Neural cell (in vitro differentiated cells): Measurements from ENCODE around the gene ANGEL2. TPM values are rescaled to one million over a fixed set of nuclear protein-coding genes. Genes with fewer than 3 reads are reported as not detected.

ENCODE experiments used
- H2AFZ ChIP-seq: fragments of 200-600, 300-800 bp; sonication (generic), shearing (Covaris generic); 2 replicates; pipeline ENCODE4 v1.6.0; 2014; ENCODE audit warnings: low read depth, mild to moderate bottlenecking, antibody characterized with exemption, low read length, moderate library complexity
- H3F3A ChIP-seq: fragments of 200-600 bp; shearing (Covaris generic); 2 replicates; pipeline ENCODE4 v1.6.1; 2016; ENCODE audit warnings: mild to moderate bottlenecking, moderate library complexity, mixed read lengths, antibody characterized with exemption, low read length; ENCODE audit not compliant: insufficient read depth, poor library complexity, severe bottlenecking
- H3K27ac ChIP-seq: fragments of 200-600, 300-800 bp; sonication (generic), shearing (Covaris generic); 2 replicates; pipeline ENCODE4 v1.5.1; 2014; ENCODE audit warnings: mild to moderate bottlenecking, low read length, moderate library complexity
- H3K27me3 ChIP-seq: fragments of 300-800, 200-600 bp; sonication (generic), shearing (Covaris generic); 2 replicates; pipeline ENCODE4 v1.6.0; 2014; ENCODE audit warnings: mild to moderate bottlenecking, low read depth, low read length, moderate library complexity; ENCODE audit not compliant: insufficient read depth
- H3K36me3 ChIP-seq: fragments of 300-800, 200-600 bp; sonication (generic), shearing (Covaris generic); 2 replicates; pipeline ENCODE4 v1.5.1; 2014; ENCODE audit warnings: mild to moderate bottlenecking, antibody characterized with exemption, low read length, moderate library complexity; ENCODE audit not compliant: insufficient read depth
- H3K4me2 ChIP-seq: fragments of 300-800, 200-600 bp; sonication (generic), shearing (Covaris generic); 2 replicates; pipeline ENCODE4 v1.6.0; 2014; ENCODE audit warnings: mild to moderate bottlenecking, low read length
- H3K4me3 ChIP-seq: fragments of 300-800, 200-600 bp; sonication (generic), shearing (Covaris generic); 2 replicates; pipeline ENCODE4 v1.5.1; 2014; ENCODE audit warnings: mild to moderate bottlenecking, low read length, moderate library complexity
- H3K79me2 ChIP-seq: fragments of 200-600 bp; shearing (Covaris generic); replicated peaks from 2 replicates; pipeline ENCODE4 v1.6.0; 2014; ENCODE audit warnings: mild to moderate bottlenecking, low read length, moderate library complexity; ENCODE audit not compliant: insufficient read depth
- H3K9ac ChIP-seq: fragments of 300-800, 200-600 bp; sonication (generic), shearing (Covaris generic); 2 replicates; pipeline ENCODE4 v1.6.1; 2016; ENCODE audit warnings: mild to moderate bottlenecking, low read length, mixed read lengths
- H3K9me2 ChIP-seq: fragments of 200-600 bp; shearing (Covaris generic); 2 replicates; pipeline ENCODE4 v1.6.1; 2016; ENCODE audit warnings: mild to moderate bottlenecking, low read length, mixed read lengths; ENCODE audit not compliant: insufficient read depth
- H3K9me3 ChIP-seq: fragments of 200-600, 300-800 bp; sonication (generic), shearing (Covaris generic); 2 replicates; pipeline ENCODE4 v1.6.1; 2016; ENCODE audit warnings: mild to moderate bottlenecking, mixed run types, low read length, moderate library complexity, mixed read lengths
- H4K20me1 ChIP-seq: fragments of 200-600 bp; shearing (Covaris generic); 2 replicates; pipeline ENCODE4 v1.6.1; 2016; ENCODE audit warnings: mild to moderate bottlenecking, mixed run types; ENCODE audit not compliant: insufficient read depth
- EP300 ChIP-seq: fragments of 450-650 bp; conservative IDR thresholded peaks from 2 replicates; pipeline ENCODE4 v1.6.1; 2014; ENCODE audit warnings: antibody characterized with exemption, mild to moderate bottlenecking, moderate library complexity; ENCODE audit not compliant: poor library complexity, severe bottlenecking
- EZH2 ChIP-seq: fragments of 200-600, 300-800 bp; shearing (Covaris generic), sonication (generic); IDR thresholded peaks from 2 replicates; pipeline ENCODE4 v1.6.1; 2014; ENCODE audit warnings: antibody characterized with exemption, low read length, borderline replicate concordance, mild to moderate bottlenecking; ENCODE audit not compliant: insufficient read depth, poor library complexity, severe bottlenecking
- MXI1 ChIP-seq: fragments of 450-650 bp; conservative IDR thresholded peaks from 2 replicates; pipeline ENCODE4 v1.6.1; 2014; ENCODE audit warnings: antibody characterized with exemption, mild to moderate bottlenecking; ENCODE audit not compliant: poor library complexity, severe bottlenecking
- POLR2AphosphoS5 ChIP-seq: IDR thresholded peaks from 2 replicates; pipeline ENCODE4 v1.6.1; 2012
- RAD21 ChIP-seq: fragments of 450-650 bp; conservative IDR thresholded peaks from 2 replicates; pipeline ENCODE4 v1.6.1; 2014; ENCODE audit warnings: antibody characterized with exemption, mild to moderate bottlenecking, moderate library complexity
- SMC3 ChIP-seq: fragments of 450-650 bp; conservative IDR thresholded peaks from 2 replicates; pipeline ENCODE4 v1.6.1; 2014; ENCODE audit warnings: antibody characterized with exemption, mild to moderate bottlenecking, moderate library complexity; ENCODE audit not compliant: poor library complexity
- TAF1 ChIP-seq: IDR thresholded peaks from 2 replicates; pipeline ENCODE4 v1.6.1; 2012; ENCODE audit warnings: low read depth
- polyA plus RNA-seq: library from polyadenylated mRNA; depleted of rRNA; stranded (reverse); fragments of >200 nt; gene quantifications from 2 replicates; pipeline ENCODE4 v1.2.3, GENCODE V29; 2014
- TF ChIP-seq, protein P1 (sequence below): IDR thresholded peaks from 2 replicates; pipeline ENCODE4 v1.6.1; 2012; ENCODE audit warnings: borderline replicate concordance
- TF ChIP-seq, protein P2 (sequence below): fragments of 450-650 bp; IDR thresholded peaks from 2 replicates; pipeline ENCODE4 v1.5.1; 2014; ENCODE audit warnings: antibody characterized with exemption, mild to moderate bottlenecking, moderate library complexity; ENCODE audit not compliant: poor library complexity, severe bottlenecking

Gene ANGEL2
- polyA plus RNA-seq, 1 donor from 2014 or later = 58.7 TPM

GRCh38 chr1:213051881-213052202 lies 36.2 kb upstream of the ANGEL2 start:
- no peaks in the 10 kb centered on the region for H3K9me2 ChIP-seq
- no peaks in the 10 kb centered on the region for H3K9me3 ChIP-seq
- H3K79me2 ChIP-seq = peaks cover 33% of the 10 kb centered on the region

GRCh38 chr1:213051127-213051880 lies 35.6 kb upstream of the ANGEL2 start, which contains the start of gene RPS6KC1:
RPS6KC1 (plus strand) TSS chr1:213051241; CDS start chr1:213051405, 164 bp downstream.
- Histone ChIP-seq H3K9me2 (no peaks in the 10 kb centered on the region), H3K9me3 (no peaks in the 10 kb centered on the region), H3K4me3 (peak within 1 kb of the TSS; percentile 89), H3K4me2 (peak within 1 kb of the TSS; percentile 72), H3K9ac (peak within 1 kb of the TSS; percentile 77), H3K79me2 (peaks cover 31% of the 10 kb centered on the region), H3K27ac (peak within 1 kb of the TSS; percentile 64), H2AFZ (peak within 1 kb of the TSS; percentile 100), H3K36me3 (no peaks in the 10 kb centered on the region), H3K27me3 (no peaks in the 10 kb centered on the region), H3F3A (no peaks in the 10 kb centered on the region), H4K20me1 (no peaks in the 10 kb centered on the region)
- TF ChIP-seq, protein P1, sequence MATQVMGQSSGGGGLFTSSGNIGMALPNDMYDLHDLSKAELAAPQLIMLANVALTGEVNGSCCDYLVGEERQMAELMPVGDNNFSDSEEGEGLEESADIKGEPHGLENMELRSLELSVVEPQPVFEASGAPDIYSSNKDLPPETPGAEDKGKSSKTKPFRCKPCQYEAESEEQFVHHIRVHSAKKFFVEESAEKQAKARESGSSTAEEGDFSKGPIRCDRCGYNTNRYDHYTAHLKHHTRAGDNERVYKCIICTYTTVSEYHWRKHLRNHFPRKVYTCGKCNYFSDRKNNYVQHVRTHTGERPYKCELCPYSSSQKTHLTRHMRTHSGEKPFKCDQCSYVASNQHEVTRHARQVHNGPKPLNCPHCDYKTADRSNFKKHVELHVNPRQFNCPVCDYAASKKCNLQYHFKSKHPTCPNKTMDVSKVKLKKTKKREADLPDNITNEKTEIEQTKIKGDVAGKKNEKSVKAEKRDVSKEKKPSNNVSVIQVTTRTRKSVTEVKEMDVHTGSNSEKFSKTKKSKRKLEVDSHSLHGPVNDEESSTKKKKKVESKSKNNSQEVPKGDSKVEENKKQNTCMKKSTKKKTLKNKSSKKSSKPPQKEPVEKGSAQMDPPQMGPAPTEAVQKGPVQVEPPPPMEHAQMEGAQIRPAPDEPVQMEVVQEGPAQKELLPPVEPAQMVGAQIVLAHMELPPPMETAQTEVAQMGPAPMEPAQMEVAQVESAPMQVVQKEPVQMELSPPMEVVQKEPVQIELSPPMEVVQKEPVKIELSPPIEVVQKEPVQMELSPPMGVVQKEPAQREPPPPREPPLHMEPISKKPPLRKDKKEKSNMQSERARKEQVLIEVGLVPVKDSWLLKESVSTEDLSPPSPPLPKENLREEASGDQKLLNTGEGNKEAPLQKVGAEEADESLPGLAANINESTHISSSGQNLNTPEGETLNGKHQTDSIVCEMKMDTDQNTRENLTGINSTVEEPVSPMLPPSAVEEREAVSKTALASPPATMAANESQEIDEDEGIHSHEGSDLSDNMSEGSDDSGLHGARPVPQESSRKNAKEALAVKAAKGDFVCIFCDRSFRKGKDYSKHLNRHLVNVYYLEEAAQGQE = peak; percentile 50
- TF ChIP-seq SMC3 (peak; percentile 15), MXI1 (peak; percentile 71), TAF1 (peak; percentile 34), EZH2 (no peak), RAD21 (peak; percentile 20), EP300 (no peak), POLR2AphosphoS5 (peak; percentile 71)
- TF ChIP-seq, protein P2, sequence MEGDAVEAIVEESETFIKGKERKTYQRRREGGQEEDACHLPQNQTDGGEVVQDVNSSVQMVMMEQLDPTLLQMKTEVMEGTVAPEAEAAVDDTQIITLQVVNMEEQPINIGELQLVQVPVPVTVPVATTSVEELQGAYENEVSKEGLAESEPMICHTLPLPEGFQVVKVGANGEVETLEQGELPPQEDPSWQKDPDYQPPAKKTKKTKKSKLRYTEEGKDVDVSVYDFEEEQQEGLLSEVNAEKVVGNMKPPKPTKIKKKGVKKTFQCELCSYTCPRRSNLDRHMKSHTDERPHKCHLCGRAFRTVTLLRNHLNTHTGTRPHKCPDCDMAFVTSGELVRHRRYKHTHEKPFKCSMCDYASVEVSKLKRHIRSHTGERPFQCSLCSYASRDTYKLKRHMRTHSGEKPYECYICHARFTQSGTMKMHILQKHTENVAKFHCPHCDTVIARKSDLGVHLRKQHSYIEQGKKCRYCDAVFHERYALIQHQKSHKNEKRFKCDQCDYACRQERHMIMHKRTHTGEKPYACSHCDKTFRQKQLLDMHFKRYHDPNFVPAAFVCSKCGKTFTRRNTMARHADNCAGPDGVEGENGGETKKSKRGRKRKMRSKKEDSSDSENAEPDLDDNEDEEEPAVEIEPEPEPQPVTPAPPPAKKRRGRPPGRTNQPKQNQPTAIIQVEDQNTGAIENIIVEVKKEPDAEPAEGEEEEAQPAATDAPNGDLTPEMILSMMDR = peak; percentile 45

More at GRCh38 chr1:213051881-213052202, 36.2 kb upstream of the ANGEL2 start:
- Histone ChIP-seq H3K4me2 (peak overlapping the region; percentile 68), H4K20me1 (no peaks in the 10 kb centered on the region), H3K9ac (peak overlapping the region; percentile 77), H3K27me3 (no peaks in the 10 kb centered on the region), H3K4me3 (peak overlapping the region; percentile 89), H2AFZ (peak overlapping the region; percentile 100), H3F3A (no peaks in the 10 kb centered on the region), H3K27ac (no peak overlapping the region), H3K36me3 (no peaks in the 10 kb centered on the region)
- TF ChIP-seq SMC3 (no peak), MXI1 (no peak), RAD21 (no peak), EP300 (no peak), TAF1 (no peak), EZH2 (no peak)
- TF ChIP-seq, protein P1 = no peak
